HG03103 (cell line): ENCODE measurements around the gene FSD2.
"Not testable (repeated sequence)": the region's sequence is repeated elsewhere in the genome, so short reads cannot be mapped to it uniquely, and the experiment has no call there.

ENCODE experiments used
- ATAC-seq: cut with Tn5 transposase; IDR thresholded peaks from one replicate; pipeline ENCODE4 v1.9.1; 2021; ENCODE audit warnings: low read depth; ENCODE audit not compliant: unreplicated experiment

Gene FSD2

DNA sequence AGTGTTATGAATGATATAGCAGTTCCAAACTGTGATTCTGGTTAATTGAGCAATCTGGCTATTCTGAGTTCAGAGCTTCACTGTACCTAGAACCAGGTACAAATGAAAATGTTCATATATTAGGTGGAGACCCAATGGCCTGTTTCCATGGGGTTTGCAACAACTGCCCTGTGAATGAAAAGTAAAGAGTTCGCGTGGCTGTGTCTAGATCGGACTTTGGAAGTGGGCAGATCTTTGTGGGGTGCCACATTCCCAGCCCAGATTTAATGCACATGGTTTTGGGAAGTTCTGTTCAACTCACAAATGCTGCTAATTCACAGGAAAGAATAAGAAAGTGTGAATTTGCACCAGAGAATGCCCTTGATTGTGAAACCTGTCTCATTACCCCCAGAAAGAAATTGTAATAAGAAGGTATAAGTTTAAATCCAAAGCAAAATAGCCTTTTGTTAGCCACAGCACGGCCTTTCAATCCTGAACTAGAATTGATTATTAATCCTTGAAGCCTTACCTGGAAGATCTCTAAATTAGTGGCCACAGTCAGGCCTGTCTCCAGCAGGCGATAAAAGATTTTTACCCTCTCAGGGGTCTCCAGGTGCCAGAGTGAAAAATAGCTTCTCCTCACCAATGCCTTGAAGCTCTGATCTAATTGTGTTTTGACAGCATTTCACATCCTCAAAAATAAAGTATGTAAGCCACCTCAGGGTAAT lies 26.2 kb upstream of the FSD2 start:
- peak; percentile 6 for ATAC-seq

DNA sequence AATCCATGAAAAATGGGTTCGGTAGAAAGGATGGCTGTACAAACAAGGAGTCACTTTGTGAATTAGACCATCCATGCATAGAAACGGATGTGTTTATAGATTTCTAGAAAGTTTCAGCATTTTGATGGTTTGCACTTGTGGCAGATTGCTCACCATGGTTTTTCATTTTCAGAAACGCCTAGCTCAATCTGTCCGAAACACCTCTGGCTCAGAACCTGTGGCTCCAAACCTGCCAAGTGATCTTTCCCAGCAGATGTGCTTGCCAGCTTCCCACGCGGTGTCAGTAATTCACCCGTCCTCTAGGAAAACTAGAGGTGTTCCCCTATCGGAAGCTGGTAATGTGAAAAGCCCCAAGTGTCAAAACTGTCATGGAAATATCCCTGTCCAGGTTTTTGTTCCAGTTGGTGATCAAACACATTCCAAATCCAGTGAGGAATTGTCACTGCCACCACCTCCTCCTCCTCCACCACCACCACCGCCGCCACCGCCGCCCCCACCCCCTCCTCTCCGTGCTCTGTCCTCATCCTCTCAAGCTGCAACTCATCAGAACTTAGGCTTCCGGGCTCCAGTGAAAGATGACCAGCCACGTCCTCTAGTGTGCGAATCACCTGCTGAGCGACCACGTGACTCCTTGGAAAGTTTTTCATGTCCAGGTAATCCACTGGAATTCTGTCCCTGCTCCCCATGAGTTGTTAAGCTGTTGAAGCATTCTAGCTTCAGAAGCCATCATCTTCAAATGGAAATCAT lies 24.7 kb upstream of the FSD2 start:
- ATAC-seq, result no peak

DNA sequence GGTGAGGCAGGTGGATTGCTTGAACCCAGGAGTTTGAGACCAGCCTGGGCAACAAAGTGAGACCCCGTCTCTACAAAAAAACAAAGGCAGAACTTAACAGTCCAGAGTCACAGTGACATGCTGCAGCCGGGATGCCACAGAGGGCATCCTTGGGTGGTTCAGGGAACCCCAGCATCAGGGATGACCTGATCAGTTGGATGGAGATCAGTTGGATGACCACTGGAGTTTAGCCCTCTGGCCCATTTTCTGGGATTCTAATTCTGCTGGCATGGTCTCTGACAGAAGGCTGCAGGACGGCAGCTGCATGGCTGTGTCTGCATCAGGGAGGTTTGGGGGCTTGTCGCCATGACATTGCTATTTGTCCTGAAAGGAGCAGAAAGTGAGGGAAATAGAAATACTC lies 23.4 kb upstream of the FSD2 start:
- no peak for ATAC-seq

GRCh38 chr15:82828075-82828474 lies 22.2 kb upstream of the FSD2 start:
- ATAC-seq, result no peak

DNA sequence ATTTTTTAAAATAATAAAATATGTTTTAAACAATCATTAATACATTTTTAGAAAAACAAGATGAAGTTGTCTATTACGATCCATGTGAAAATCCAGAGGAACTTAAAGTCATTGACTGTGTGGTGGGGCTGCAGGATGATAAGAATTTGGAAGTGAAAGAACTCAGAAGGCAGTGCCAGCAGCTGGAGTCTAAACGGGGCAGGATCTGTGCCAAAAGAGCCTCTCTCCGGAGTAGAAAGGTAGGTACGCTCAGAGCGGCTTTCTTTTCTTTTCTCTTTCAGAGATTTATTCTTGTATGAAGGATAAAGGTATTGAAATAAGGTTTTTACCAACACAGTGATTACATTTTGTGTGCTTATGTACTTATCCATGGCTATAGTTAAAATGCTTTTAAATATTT lies 17.2 kb upstream of the FSD2 start:
- no peak for ATAC-seq

DNA sequence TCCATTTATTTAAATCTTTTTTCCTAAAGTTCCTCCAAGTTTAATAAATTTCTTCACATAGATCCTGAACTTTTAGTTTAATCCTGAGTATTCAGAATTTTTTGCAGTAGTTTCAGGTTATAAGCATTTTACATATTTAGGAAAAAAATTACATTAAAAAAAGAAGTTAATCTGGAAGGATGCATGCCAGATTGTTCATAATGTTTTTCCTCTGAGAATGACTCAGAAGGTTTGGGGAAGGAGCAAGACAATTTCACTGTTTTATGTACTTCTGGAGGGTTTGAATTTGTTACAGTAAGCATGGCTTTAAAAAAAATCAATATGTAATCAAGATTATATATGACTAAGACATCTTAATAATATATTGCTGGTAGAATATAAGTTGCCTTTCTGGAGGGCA lies 16.0 kb upstream of the FSD2 start:
- ATAC-seq, result not testable (repeated sequence)

GRCh38 chr15:82821396-82821795 lies 15.5 kb upstream of the FSD2 start:
- not testable (repeated sequence) for ATAC-seq

GRCh38 chr15:82820128-82820527 lies 14.3 kb upstream of the FSD2 start:
- ATAC-seq, result no peak

DNA sequence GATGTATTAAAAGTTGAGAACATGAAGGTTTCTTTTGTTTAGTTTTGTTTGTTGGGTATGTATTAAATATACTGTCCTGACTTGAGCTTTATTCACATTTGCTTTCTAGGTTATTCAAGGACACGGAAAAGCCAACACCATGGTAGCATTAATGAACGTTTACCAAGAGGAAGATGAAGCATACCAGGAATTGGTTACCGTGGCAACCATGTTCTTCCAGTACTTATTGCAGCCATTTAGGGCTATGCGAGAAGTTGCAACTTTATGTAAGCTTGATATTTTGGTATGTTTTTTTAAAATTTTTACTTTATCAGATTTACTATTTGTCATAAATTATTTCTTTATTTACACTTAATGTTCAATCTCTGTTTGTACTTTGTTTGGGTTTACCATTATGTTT lies 7.1 kb upstream of the FSD2 start:
- no peak for ATAC-seq

DNA sequence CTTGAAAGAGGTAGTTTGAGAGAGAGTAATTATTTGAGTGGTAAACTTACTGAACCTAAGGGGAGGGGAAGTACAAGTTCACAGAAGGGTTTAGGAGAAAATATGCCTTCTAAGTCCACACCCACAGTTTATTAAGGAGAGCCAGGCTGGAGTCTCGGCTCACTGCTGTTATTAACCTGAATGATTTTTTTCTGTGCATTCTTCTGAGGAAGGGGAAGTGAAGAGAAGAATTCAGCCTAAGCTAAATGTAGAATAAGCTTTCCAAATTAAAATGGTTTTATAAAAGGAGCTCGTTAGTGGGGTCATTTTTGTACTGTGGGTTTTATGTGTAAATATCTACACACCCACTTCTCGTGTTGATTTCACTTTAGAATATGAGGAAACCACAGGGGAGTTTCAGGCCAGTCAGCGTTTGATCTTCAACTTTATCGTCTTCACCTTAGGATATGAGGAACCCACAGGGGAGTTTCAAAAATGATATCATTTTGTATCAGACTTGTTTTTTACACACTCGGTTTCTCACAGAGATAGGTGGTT lies 5.1 kb upstream of the FSD2 start:
- ATAC-seq, result no peak

DNA sequence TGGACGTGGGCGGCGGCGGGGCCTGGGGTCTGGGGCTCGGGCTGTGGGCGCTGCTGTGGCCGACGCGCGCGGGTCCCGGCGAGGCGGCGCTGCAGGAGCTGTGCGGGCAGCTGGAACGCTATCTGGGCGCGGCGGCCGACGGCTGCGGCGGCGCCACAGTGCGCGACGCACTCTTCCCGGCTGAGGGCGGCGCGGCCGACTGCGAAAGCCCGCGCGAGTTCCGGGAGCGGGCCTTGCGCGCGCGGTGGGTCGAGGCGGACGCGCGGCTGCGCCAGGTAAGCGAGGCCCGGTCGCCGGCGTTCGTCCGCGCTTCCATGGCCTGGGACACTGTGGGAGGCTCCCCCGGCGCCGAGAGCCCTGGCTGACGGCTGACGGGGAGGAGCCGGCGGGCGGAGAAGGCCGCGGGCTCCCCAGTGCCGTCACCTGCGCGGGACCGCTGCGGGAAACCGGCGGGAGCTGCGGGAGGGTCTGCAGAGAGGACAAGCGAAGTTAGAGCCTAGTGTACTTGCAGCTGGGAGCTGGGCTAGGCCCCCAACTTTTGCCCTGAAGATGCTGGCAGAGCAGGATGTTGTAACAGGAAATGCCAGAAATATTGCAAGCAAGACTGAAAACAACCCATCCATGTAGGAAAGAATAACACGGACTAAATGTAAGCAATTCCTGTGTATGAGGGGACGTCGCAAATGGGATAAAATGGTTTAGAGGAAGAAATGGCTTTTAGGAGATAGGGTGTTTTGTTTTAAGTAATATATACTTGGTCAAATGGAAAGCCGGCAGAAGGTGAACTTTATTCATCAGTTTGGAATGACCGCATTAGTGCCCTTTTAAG lies 4.4 kb upstream of the FSD2 start:
- ATAC-seq, result no peak

- ATAC-seq, result peak; percentile 73
These were observed 3.6 kb upstream of the FSD2 start, which contains the start of gene WHAMM for GRCh38 chr15:82809308-82810060. WHAMM (plus strand) TSS chr15:82809628; CDS start chr15:82809727, 99 bp downstream.

DNA sequence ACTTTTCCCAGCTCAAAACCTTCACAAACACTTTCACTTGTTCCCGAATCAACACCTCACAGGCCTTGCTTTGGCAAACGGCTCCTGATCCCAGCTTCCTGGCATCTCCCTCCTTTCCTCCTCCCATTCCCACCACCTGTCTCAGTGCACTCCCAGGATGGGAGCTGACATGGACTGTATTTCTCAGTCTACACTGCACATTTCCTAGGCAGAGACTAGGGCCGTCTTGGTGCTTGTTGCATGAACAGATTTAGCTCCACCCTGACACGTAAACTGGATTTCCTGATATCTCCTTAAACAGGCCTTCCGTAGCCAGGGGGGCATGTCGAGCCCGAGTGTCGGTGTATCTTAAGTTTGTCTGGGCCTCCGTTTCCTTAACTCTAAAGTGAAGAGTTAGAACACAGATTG lies 2.8 kb upstream of the FSD2 start:
- ATAC-seq, result no peak

GRCh38 chr15:82807920-82808633 lies 2.2 kb upstream of the FSD2 start:
- ATAC-seq, result no peak

- ATAC-seq, result no peak
These were observed 1.3 kb downstream of the FSD2 start for GRCh38 chr15:82804575-82804949.

DNA sequence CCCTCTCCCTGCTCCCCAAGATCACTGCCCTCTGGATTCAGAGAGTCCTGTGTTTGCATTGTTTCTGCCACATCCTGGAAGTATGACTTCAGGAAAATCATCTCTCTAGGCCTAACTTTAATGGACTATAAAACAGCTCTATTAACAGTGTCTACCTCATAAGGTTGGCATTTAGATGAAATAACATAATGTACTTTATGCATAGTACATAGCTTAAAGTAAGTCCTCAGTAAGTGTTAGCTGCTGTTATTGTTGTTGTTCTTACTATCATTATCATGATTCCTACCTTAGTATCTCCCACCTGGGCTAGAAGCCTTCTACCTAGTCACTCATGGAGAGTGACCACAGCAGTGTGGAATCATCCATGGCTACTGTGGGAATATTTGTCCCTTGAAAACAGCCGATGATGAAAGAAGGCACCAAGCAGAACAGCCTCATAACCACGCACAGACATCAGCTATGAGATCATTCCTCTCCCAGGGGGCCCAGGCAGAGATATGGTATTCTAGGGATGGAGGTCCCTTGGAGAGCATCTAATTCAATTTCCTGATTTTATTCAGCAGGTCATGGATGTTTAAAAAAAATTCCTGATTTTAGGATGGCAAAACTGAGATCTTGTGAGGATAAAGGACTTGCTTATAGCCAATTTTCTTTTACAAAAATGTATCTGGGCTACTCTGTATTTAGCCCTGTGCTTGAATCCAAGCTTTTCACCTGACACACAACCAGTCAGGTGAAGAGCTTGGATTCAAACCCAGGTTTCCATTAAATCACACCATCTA lies 1.9 kb downstream of the FSD2 start:
- no peak for ATAC-seq

- ATAC-seq, result no peak
These were observed 3.4 kb downstream of the FSD2 start for GRCh38 chr15:82802497-82802896.

GRCh38 chr15:82799183-82799841 lies 6.6 kb downstream of the FSD2 start:
- ATAC-seq, result no peak
